Ishikawa (cell line): ENCODE results near the gene CYP2J2.

ENCODE experiments used
- CEBPB ChIP-seq: IDR thresholded peaks from 2 replicates; pipeline ENCODE4 v1.6.1; 2012
- CREB1 ChIP-seq: IDR thresholded peaks from 2 replicates; pipeline ENCODE4 v1.6.1; 2012; ENCODE audit warnings: low read depth
- EGR1 ChIP-seq: IDR thresholded peaks from 2 replicates; pipeline ENCODE4 v1.6.1; 2012
- EP300 ChIP-seq: IDR thresholded peaks from 2 replicates; pipeline ENCODE4 v1.6.1; 2012; ENCODE audit warnings: borderline replicate concordance
- FOXM1 ChIP-seq: IDR thresholded peaks from 2 replicates; pipeline ENCODE4 v1.6.1; 2012; ENCODE audit warnings: low read depth, borderline replicate concordance
- NFIC ChIP-seq: IDR thresholded peaks from 2 replicates; pipeline ENCODE4 v1.6.1; 2012
- RAD21 ChIP-seq: IDR thresholded peaks from 2 replicates; pipeline ENCODE4 v1.6.1; 2012; ENCODE audit warnings: low read depth
- TAF1 ChIP-seq: IDR thresholded peaks from 2 replicates; pipeline ENCODE4 v1.6.1; 2012; ENCODE audit warnings: low read depth, mild to moderate bottlenecking
- TCF12 ChIP-seq: IDR thresholded peaks from 2 replicates; pipeline ENCODE4 v1.6.1; 2012; ENCODE audit warnings: low read depth
- TEAD4 ChIP-seq: IDR thresholded peaks from 2 replicates; pipeline ENCODE4 v1.6.1; 2012
- USF1 ChIP-seq: IDR thresholded peaks from 2 replicates; pipeline ENCODE4 v1.6.1; 2012
- YY1 ChIP-seq: IDR thresholded peaks from 2 replicates; pipeline ENCODE4 v1.6.1; 2012; ENCODE audit warnings: low read depth
- ZBTB7A ChIP-seq: IDR thresholded peaks from 2 replicates; pipeline ENCODE4 v1.6.1; 2012; ENCODE audit warnings: low read depth
- TF ChIP-seq, protein P1 (sequence below): IDR thresholded peaks from 2 replicates; pipeline ENCODE4 v1.6.1; 2012
- TF ChIP-seq, protein P2 (sequence below): IDR thresholded peaks from 2 replicates; pipeline ENCODE4 v1.6.1; 2012; ENCODE audit warnings: low read depth, mild to moderate bottlenecking

Gene CYP2J2

GRCh38 chr1:59906931-59907330 is 19.6 kb downstream of the CYP2J2 start:
- TF ChIP-seq USF1 (no peak), ZBTB7A (no peak), EGR1 (no peak), TEAD4 (no peak), TCF12 (no peak)

DNA sequence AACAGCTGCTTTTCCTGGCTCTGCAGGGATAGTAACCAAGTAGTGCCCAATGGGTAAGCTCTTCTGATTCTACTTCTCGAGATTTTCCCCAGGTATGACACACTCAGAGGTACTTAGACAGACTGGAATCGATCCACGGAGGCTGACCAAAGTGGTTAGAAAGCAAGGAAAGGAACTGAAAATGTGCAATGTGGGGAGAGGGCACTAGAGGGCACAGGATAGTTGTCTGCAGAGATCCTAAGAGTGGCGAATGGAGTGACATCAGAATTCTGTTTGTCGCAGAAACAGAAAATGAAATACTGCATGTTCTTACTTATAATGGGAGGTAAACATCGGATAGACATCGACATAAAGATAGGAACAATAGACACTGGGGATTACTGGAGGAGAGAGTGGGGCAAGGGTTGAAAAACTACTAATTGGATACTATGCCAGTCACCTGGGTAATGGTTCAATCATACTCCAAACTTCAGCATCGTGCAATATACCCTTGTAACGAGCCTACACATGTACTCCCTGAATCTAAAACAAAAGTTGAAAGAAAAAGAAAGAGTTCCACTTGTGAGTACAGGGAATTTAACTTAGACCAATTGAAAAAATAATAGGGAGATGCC is 23.3 kb downstream of the CYP2J2 start:
- TF ChIP-seq FOXM1 (no peak), RAD21 (peak; percentile 68)

DNA sequence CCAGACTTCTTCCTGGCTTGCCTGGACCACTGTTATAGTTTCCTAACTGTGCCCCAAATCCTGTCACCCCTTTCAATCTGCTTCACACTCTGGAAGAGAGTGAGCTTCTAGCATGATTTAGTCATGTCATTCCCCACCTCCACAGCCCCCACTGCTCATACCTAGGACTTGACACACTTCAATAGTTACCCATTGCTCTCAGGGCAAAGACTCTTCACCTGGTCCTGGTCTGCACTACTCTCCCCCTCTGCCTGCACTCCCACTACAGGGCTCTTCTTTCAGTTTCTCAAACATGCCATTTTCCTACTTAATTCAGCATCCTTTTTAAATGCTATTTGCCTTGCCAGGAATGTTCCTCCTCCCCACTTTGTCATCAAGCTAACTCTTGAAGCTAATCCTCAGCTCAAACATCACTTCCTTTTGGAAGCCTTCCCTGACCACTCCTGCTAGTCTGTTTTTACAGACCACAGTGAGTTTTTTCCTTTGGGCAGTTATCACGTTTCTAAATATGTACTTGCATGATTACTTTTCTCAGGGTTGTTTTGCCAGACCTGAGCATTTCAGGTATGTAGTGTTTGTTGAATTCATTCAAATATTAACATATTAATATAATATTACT is 24.7 kb downstream of the CYP2J2 start:
- TF ChIP-seq TAF1 (no peak), TCF12 (no peak), EP300 (no peak), YY1 (no peak), NFIC (no peak), FOXM1 (no peak), USF1 (no peak)
- TF ChIP-seq, protein P1, sequence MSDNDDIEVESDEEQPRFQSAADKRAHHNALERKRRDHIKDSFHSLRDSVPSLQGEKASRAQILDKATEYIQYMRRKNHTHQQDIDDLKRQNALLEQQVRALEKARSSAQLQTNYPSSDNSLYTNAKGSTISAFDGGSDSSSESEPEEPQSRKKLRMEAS = no peak
- TF ChIP-seq, protein P2, sequence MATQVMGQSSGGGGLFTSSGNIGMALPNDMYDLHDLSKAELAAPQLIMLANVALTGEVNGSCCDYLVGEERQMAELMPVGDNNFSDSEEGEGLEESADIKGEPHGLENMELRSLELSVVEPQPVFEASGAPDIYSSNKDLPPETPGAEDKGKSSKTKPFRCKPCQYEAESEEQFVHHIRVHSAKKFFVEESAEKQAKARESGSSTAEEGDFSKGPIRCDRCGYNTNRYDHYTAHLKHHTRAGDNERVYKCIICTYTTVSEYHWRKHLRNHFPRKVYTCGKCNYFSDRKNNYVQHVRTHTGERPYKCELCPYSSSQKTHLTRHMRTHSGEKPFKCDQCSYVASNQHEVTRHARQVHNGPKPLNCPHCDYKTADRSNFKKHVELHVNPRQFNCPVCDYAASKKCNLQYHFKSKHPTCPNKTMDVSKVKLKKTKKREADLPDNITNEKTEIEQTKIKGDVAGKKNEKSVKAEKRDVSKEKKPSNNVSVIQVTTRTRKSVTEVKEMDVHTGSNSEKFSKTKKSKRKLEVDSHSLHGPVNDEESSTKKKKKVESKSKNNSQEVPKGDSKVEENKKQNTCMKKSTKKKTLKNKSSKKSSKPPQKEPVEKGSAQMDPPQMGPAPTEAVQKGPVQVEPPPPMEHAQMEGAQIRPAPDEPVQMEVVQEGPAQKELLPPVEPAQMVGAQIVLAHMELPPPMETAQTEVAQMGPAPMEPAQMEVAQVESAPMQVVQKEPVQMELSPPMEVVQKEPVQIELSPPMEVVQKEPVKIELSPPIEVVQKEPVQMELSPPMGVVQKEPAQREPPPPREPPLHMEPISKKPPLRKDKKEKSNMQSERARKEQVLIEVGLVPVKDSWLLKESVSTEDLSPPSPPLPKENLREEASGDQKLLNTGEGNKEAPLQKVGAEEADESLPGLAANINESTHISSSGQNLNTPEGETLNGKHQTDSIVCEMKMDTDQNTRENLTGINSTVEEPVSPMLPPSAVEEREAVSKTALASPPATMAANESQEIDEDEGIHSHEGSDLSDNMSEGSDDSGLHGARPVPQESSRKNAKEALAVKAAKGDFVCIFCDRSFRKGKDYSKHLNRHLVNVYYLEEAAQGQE = no peak

DNA sequence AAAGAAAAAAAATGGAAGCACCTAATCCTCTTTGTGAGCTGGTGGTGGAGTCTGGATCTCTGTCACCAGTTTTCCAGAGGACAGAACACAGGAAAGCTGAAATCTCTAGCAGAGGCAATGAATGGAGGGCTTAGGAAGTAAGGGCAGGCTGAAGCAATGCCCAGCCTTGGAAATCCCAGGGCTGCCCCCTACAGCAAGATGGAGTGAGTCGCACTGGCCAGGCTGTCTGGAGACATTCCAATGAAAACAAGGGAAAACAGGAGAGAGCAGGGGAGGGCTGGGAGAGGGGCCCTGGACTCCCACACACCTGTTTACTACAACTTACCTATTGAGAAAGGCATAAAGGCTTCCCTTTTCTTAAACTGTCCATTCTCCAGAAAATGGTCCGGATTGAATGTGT is 25.9 kb downstream of the CYP2J2 start:
- TF ChIP-seq RAD21 (peak; percentile 25; the same call in 1 of the 2 replicates), USF1 (no peak)

- no peak for TF ChIP-seq TAF1
- TF ChIP-seq, protein P2 = no peak
- no peak for TF ChIP-seq USF1
- TF ChIP-seq TEAD4 = no peak
- TF ChIP-seq TCF12 = no peak
- TF ChIP-seq RAD21 = no peak
- TF ChIP-seq CEBPB = no peak
- no peak for TF ChIP-seq YY1
- no peak for TF ChIP-seq EP300
- TF ChIP-seq, protein P1 = no peak
- TF ChIP-seq CREB1 = no peak
These were observed 27.6 kb downstream of the CYP2J2 start for GRCh38 chr1:59898927-59899326.

- TF ChIP-seq, protein P1 = no peak
- no peak for TF ChIP-seq EP300
- TF ChIP-seq FOXM1 = no peak
- TF ChIP-seq CEBPB = no peak
- TF ChIP-seq EGR1 = no peak
- no peak for TF ChIP-seq ZBTB7A
- TF ChIP-seq NFIC = no peak
- no peak for TF ChIP-seq YY1
- TF ChIP-seq TCF12 = no peak
- no peak for TF ChIP-seq CREB1
- TF ChIP-seq RAD21 = no peak
- TF ChIP-seq TAF1 = no peak
- TF ChIP-seq TEAD4 = no peak
These were observed 29.4 kb downstream of the CYP2J2 start for GRCh38 chr1:59897165-59897564.
